Loucy (cell line): ENCODE results near the gene CPEB4.

Experiments
- H2AFZ ChIP-seq: fragments of 200-600 bp; sonication (generic); 2 replicates; pipeline ENCODE4 v1.6.0; 2016; ENCODE audit warnings: antibody characterized with exemption, mild to moderate bottlenecking, low read length, moderate library complexity
- H3F3A ChIP-seq: fragments of 200-600 bp; 2 replicates; pipeline ENCODE4 v1.6.0; 2016; ENCODE audit warnings: antibody characterized with exemption, low read depth, mild to moderate bottlenecking
- H3K27me3 ChIP-seq: fragments of 200-600 bp; sonication (generic); 2 replicates; pipeline ENCODE4 v1.6.1; 2014; ENCODE audit warnings: low read length, mild to moderate bottlenecking; ENCODE audit not compliant: insufficient read depth, poor library complexity, severe bottlenecking
- H3K36me3 ChIP-seq: fragments of 200-600 bp; sonication (generic); 2 replicates; pipeline ENCODE4 v1.6.1; 2016; ENCODE audit warnings: low read length; ENCODE audit not compliant: insufficient read depth
- H3K4me1 ChIP-seq: fragments of 200-600 bp; sonication (generic); 2 replicates; pipeline ENCODE4 v1.5.1; 2014; ENCODE audit warnings: low read length, mild to moderate bottlenecking; ENCODE audit not compliant: insufficient read depth, poor library complexity, severe bottlenecking
- H3K4me2 ChIP-seq: fragments of 200-600 bp; sonication (generic); 2 replicates; pipeline ENCODE4 v1.6.0; 2014; ENCODE audit warnings: antibody characterized with exemption, low read length, low read depth, mild to moderate bottlenecking; ENCODE audit not compliant: poor library complexity, severe bottlenecking
- H3K4me3 ChIP-seq: fragments of 200-600 bp; sonication (generic); 2 replicates; pipeline ENCODE4 v1.5.1; 2014; ENCODE audit warnings: low read length, mild to moderate bottlenecking, mixed read lengths; ENCODE audit not compliant: poor library complexity, severe bottlenecking
- H3K79me2 ChIP-seq: fragments of 200-600 bp; sonication (generic); 2 replicates; pipeline ENCODE4 v1.6.1; 2014; ENCODE audit warnings: low read length; ENCODE audit not compliant: insufficient read depth
- H3K9ac ChIP-seq: fragments of 200-600 bp; sonication (generic); 2 replicates; pipeline ENCODE4 v1.6.0; 2014; ENCODE audit warnings: mild to moderate bottlenecking, low read depth, low read length, moderate library complexity; ENCODE audit not compliant: poor library complexity, severe bottlenecking
- H3K9me2 ChIP-seq: fragments of 200-600 bp; sonication (generic); replicated peaks from 2 replicates; pipeline ENCODE4 v1.6.1; 2016; ENCODE audit warnings: low read depth, low read length, mixed read lengths
- H3K9me3 ChIP-seq: fragments of 200-600 bp; sonication (generic); 2 replicates; pipeline ENCODE4 v1.6.1; 2014; ENCODE audit warnings: mild to moderate bottlenecking, antibody characterized with exemption, low read length, low read depth; ENCODE audit not compliant: insufficient read depth
- H4K20me1 ChIP-seq: fragments of 200-600 bp; sonication (generic); 2 replicates; pipeline ENCODE4 v1.6.0; 2014; ENCODE audit warnings: antibody characterized with exemption, low read length, mild to moderate bottlenecking; ENCODE audit not compliant: insufficient read depth, poor library complexity, severe bottlenecking
- CTCF ChIP-seq: fragments of 200-600 bp; sonication (generic); conservative IDR thresholded peaks from 2 replicates; pipeline ENCODE4 v1.5.1; 2014; ENCODE audit warnings: mild to moderate bottlenecking, antibody characterized with exemption, low read length
- EZH2phosphoT487 ChIP-seq: fragments of 200-600 bp; IDR thresholded peaks from 2 replicates; pipeline ENCODE4 v1.6.1; 2018; ENCODE audit warnings: antibody characterized with exemption, mild to moderate bottlenecking, moderate library complexity, borderline replicate concordance

CPEB4 gene

GRCh38 chr5:173868096-173868880, 19.9 kb upstream of the CPEB4 start:
- Histone ChIP-seq H3K27me3 (no peaks in the 10 kb centered on the region), H3K9ac (no peak overlapping the region), H3K9me3 (no peaks in the 10 kb centered on the region), H3K79me2 (no peaks in the 10 kb centered on the region), H2AFZ (no peak overlapping the region), H3K9me2 (no peaks in the 10 kb centered on the region), H3K4me2 (no peak overlapping the region), H3K4me3 (no peak overlapping the region), H3F3A (no peaks in the 10 kb centered on the region), H3K36me3 (no peaks in the 10 kb centered on the region), H4K20me1 (no peaks in the 10 kb centered on the region), H3K4me1 (no peaks in the 10 kb centered on the region)
- TF ChIP-seq EZH2phosphoT487 (no peak), CTCF (no peak)

GRCh38 chr5:173869316-173869715, 18.8 kb upstream of the CPEB4 start:
- H2AFZ ChIP-seq = no peak overlapping the region
- H3K4me2 ChIP-seq = no peak overlapping the region
- no peaks in the 10 kb centered on the region for H3K4me1 ChIP-seq
- H3K36me3 ChIP-seq = no peaks in the 10 kb centered on the region
- H3K9ac ChIP-seq = no peak overlapping the region
- no peak overlapping the region for H3K4me3 ChIP-seq
- H3K27me3 ChIP-seq = no peaks in the 10 kb centered on the region
- H3K79me2 ChIP-seq = no peaks in the 10 kb centered on the region
- no peaks in the 10 kb centered on the region for H3F3A ChIP-seq
- no peaks in the 10 kb centered on the region for H3K9me3 ChIP-seq
- no peaks in the 10 kb centered on the region for H3K9me2 ChIP-seq
- TF ChIP-seq EZH2phosphoT487 = no peak
- no peak for TF ChIP-seq CTCF
- H4K20me1 ChIP-seq = no peaks in the 10 kb centered on the region

GRCh38 chr5:173872957-173873305, 15.2 kb upstream of the CPEB4 start:
- Histone ChIP-seq H3F3A (no peaks in the 10 kb centered on the region), H2AFZ (no peak overlapping the region), H3K9me2 (no peaks in the 10 kb centered on the region), H3K4me2 (no peak overlapping the region), H3K27me3 (no peaks in the 10 kb centered on the region), H3K9me3 (no peaks in the 10 kb centered on the region), H3K36me3 (no peaks in the 10 kb centered on the region), H3K4me1 (no peaks in the 10 kb centered on the region), H3K9ac (no peak overlapping the region), H3K79me2 (no peaks in the 10 kb centered on the region), H4K20me1 (no peaks in the 10 kb centered on the region), H3K4me3 (no peak overlapping the region)
- no peak for TF ChIP-seq CTCF
- TF ChIP-seq EZH2phosphoT487 = no peak
